Esophagus squamous epithelium (tissue), 4 donors: ENCODE results near the gene PRKCZ.

Experiments used
- CTCF ChIP-seq, 6 experiments: fragments of 450-650 bp in 4 of 6; fragments of 200-600 bp in 2 of 6; sonication (generic) in 2 of 6; IDR thresholded peaks; one replicate each; pipeline ENCODE4 v1.5.1; 2016 to 2019; ENCODE audit warnings: antibody characterized with exemption in 6 of 6, mild to moderate bottlenecking in 4 of 6, moderate library complexity in 4 of 6
- POLR2A ChIP-seq, 4 donors: fragments of 450-650 bp; IDR thresholded peaks; one replicate each; pipeline ENCODE4 v1.6.1; 2017; ENCODE audit warnings: antibody characterized with exemption in 4 of 4, mild to moderate bottlenecking in 4 of 4, moderate library complexity in 3 of 4

GRCh38 chr1:2158272-2158671 is 108.1 kb downstream of the PRKCZ start:
- no peak for TF ChIP-seq CTCF (IDR thresholded peaks at IDR 0.05)
- no peak for TF ChIP-seq POLR2A (IDR thresholded peaks at IDR 0.05)
